Mucosa of rectum (tissue), 2 donors: ENCODE data around the gene SLAMF1.

ENCODE experiments used
- H3K27ac ChIP-seq, 2 donors: one replicate each; pipeline ENCODE4 v1.7.0; 2013; ENCODE audit warnings: inconsistent platforms in 2 of 2, low read depth in 2 of 2, low read length in 2 of 2
- H3K27me3 ChIP-seq, 2 donors: one replicate each; pipeline ENCODE4 v1.7.0; 2013; ENCODE audit warnings: low read length in 2 of 2; ENCODE audit not compliant: control insufficient read depth in 2 of 2, insufficient read depth in 2 of 2
- H3K36me3 ChIP-seq, 2 donors: one replicate each; pipeline ENCODE4 v1.7.0; 2013; ENCODE audit warnings: low read length in 2 of 2; ENCODE audit not compliant: control insufficient read depth in 2 of 2, insufficient read depth in 2 of 2
- H3K4me1 ChIP-seq, 2 donors: one replicate each; pipeline ENCODE4 v1.7.0; 2013; ENCODE audit warnings: low read length in 2 of 2, mild to moderate bottlenecking in 1 of 2; ENCODE audit not compliant: control insufficient read depth in 2 of 2, insufficient read depth in 2 of 2
- H3K4me3 ChIP-seq, 2 donors: one replicate each; pipeline ENCODE4 v1.7.0; 2013; ENCODE audit warnings: low read length in 2 of 2
- H3K9ac ChIP-seq, 2 donors: one replicate each; pipeline ENCODE4 v1.7.0; 2013; ENCODE audit warnings: low read length in 2 of 2, low read depth in 1 of 2, mild to moderate bottlenecking in 1 of 2
- H3K9me3 ChIP-seq, 2 donors: one replicate each; pipeline ENCODE4 v1.7.0; 2013; ENCODE audit warnings: low read length in 2 of 2; ENCODE audit not compliant: control insufficient read depth in 2 of 2
- donor health status: healthy.
- donor health status: Normal muscosa, but diverticular disease.

SLAMF1 gene

GRCh38 chr1:160580221-160580812 is 66.5 kb downstream of the SLAMF1 start:
- H3K9ac ChIP-seq = no peak overlapping the region
- no peaks in the 10 kb centered on the region for H3K36me3 ChIP-seq
- no peaks in the 10 kb centered on the region for H3K27me3 ChIP-seq
- H3K4me3 ChIP-seq = no peak overlapping the region
- peaks cover 0 to 8% of the 10 kb centered on the region in 2 donors for H3K4me1 ChIP-seq
- H3K9me3 ChIP-seq = no peaks in the 10 kb centered on the region
- H3K27ac ChIP-seq = no peak overlapping the region

DNA sequence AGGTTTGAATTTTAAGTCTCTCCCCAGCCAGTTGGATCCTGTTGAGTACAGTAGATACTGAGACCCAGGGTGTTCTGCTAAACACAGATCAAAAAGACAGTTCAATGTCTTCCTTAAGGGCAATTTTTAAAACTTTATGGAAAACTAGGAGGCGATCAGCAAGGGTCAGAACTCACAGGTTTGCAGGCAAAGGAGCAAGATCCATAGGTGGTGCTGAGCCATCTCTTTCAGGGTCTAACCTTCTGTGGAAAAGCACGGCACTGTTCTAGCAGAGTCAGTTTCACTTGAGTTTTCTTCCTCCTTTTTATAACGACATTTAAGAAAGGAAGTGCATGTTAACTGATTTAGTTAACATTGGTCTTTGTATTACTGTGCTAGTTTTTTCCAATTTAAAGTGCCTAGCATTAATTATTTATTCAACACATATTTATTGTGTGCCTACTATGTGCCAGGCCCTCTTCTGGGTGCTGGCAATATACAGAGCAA is 67.6 kb downstream of the SLAMF1 start, which contains the start of gene CD84:
Gene CD84, minus strand, starts transcription at position 281 of the 486 bp plus-strand sequence. Its CDS starts 59 bp downstream, at position 222.
- Histone ChIP-seq H3K36me3 (no peaks in the 10 kb centered on the region), H3K9me3 (no peaks in the 10 kb centered on the region), H3K27me3 (no peaks in the 10 kb centered on the region), H3K27ac (peak within 1 kb of the TSS; percentile 69), H3K4me3 (peak within 1 kb of the TSS; percentile 50 to 61), H3K9ac (peak within 1 kb of the TSS; percentile 48 to 63), H3K4me1 (peaks cover 0 to 8% of the 10 kb centered on the region in 2 donors)

DNA sequence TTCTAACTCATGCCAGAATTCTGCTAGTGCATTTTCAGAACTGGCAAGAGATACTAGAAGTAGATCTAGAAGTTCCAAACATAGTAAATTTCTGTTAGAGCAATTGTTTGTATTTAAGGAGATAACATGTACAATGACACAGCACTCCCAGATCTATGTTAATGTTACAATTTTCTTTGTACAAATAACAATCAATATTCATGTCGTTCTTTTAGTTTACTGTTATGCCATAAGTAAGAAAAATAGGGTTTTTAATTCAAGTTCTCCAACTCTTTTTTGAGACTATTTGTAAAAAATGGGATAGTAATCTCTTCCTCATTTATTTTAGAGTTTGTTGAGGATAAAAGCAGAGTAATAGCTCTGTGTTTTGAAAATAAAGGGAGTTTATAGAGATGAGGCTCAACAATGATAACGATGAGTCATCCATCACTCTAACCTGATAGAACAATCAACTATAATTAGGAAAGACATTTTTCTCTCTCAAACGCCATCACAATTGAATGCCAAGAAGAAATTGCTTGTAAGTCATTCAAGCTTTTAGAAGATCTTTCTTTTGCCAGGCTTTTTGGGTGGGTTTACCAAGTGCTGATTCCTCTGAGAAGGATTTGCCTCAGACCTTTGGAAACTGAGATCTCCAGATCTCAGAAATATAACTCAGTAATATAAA is 68.2 kb downstream of the SLAMF1 start:
- peak overlapping the region; percentile 69 for H3K27ac ChIP-seq
- peaks cover 0 to 8% of the 10 kb centered on the region in 2 donors for H3K4me1 ChIP-seq
- no peaks in the 10 kb centered on the region for H3K36me3 ChIP-seq
- H3K9me3 ChIP-seq = no peaks in the 10 kb centered on the region
- peak overlapping the region; percentile 48 to 63 for H3K9ac ChIP-seq
- peak overlapping the region; percentile 50 to 61 for H3K4me3 ChIP-seq
- no peaks in the 10 kb centered on the region for H3K27me3 ChIP-seq

DNA sequence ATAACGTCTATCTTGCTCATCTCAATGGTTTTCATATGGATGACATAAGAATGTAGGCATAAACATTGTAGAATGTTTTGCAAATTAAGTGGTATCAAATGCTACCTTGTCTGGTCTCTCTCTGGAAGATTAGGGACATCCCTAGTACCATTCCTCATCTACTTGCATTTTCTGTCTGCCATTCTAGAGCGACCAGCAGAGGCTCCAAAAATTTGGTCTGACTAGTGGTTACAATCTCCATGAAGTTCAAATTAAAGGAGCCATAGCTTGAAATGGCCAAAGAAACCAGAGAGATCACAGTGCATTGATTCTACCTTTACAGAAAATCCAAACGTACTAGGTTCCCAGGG is 68.7 kb downstream of the SLAMF1 start:
- Histone ChIP-seq H3K9me3 (no peaks in the 10 kb centered on the region), H3K4me3 (peak overlapping the region; percentile 50 to 61), H3K4me1 (peaks cover 0 to 8% of the 10 kb centered on the region in 2 donors), H3K27ac (peak overlapping the region; percentile 43 to 69), H3K36me3 (no peaks in the 10 kb centered on the region), H3K27me3 (no peaks in the 10 kb centered on the region), H3K9ac (peak overlapping the region in 1 of 2 donors; percentile 15)

- no peak overlapping the region for H3K9ac ChIP-seq
- peak overlapping the region in 1 of 2 donors; percentile 61 for H3K4me3 ChIP-seq
- no peaks in the 10 kb centered on the region for H3K27me3 ChIP-seq
- H3K4me1 ChIP-seq = peaks cover 0 to 8% of the 10 kb centered on the region in 2 donors
- no peaks in the 10 kb centered on the region for H3K36me3 ChIP-seq
- peak overlapping the region in 1 of 2 donors; percentile 45 for H3K27ac ChIP-seq
- no peaks in the 10 kb centered on the region for H3K9me3 ChIP-seq
Measured at GRCh38 chr1:160577671-160578070, 69.2 kb downstream of the SLAMF1 start.

DNA sequence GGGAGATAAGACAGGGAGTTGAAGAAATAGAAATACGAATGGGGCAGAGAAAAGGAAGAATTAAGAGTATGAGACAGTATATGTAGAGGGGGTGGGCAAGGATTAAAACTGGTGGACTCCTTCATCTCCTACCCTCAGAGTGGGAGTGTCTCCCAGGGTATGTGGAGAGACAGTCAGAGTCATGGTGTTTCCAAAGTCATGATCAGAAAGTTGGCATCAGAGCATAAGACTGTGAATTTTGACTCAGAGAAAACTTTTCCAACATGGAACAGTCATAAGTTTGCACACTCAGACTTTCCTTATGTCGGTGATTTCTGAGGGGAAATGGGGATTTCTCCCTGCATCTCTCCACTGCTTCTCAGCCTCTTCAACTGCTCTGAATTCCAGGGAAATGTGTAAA is 70.0 kb downstream of the SLAMF1 start:
- peak overlapping the region in 1 of 2 donors; percentile 23 for H3K4me3 ChIP-seq

DNA sequence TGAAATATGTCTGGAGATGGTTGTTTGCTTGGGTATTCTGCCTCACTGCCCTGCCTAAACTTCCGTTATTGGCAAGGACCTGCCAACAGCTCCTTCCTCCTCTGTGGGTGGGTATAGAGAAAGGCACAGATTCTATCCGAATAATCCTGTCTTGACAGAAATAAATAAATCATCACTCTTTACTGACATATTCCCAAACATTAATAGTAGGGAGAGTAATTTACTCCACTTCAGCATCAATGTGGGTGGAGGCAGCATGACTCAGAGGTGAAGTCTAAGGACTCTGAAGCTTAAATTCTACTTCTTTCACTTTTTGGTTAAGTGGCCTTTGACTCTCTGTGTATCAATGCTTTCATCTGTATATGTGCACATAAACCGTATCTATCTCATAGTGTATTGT is 70.5 kb downstream of the SLAMF1 start:
- H3K4me3 ChIP-seq = peak overlapping the region in 1 of 2 donors; percentile 23
- H3K27ac ChIP-seq = peak overlapping the region; percentile 7 to 45
- no peak overlapping the region for H3K9ac ChIP-seq
- H3K9me3 ChIP-seq = no peaks in the 10 kb centered on the region
- no peaks in the 10 kb centered on the region for H3K36me3 ChIP-seq
- peaks cover 0 to 2% of the 10 kb centered on the region in 2 donors for H3K4me1 ChIP-seq
- H3K27me3 ChIP-seq = no peaks in the 10 kb centered on the region

More for the DNA sequence above, 70.0 kb downstream of the SLAMF1 start:
- peak overlapping the region in 1 of 2 donors; percentile 45 for H3K27ac ChIP-seq
- H3K9me3 ChIP-seq = no peaks in the 10 kb centered on the region
- peaks cover 0 to 7% of the 10 kb centered on the region in 2 donors for H3K4me1 ChIP-seq
- peak overlapping the region in 1 of 2 donors; percentile 24 for H3K9ac ChIP-seq
- no peaks in the 10 kb centered on the region for H3K36me3 ChIP-seq
- H3K27me3 ChIP-seq = no peaks in the 10 kb centered on the region

- no peak overlapping the region for H3K9ac ChIP-seq
- H3K27ac ChIP-seq = peak overlapping the region; percentile 21 to 59
- no peaks in the 10 kb centered on the region for H3K9me3 ChIP-seq
- H3K4me1 ChIP-seq = no peaks in the 10 kb centered on the region
- peak overlapping the region in 1 of 2 donors; percentile 9 for H3K4me3 ChIP-seq
- no peaks in the 10 kb centered on the region for H3K36me3 ChIP-seq
- no peaks in the 10 kb centered on the region for H3K27me3 ChIP-seq
Measured at GRCh38 chr1:160575112-160575664, 71.7 kb downstream of the SLAMF1 start.

- Histone ChIP-seq H3K9ac (no peak overlapping the region), H3K27ac (no peak overlapping the region), H3K9me3 (no peaks in the 10 kb centered on the region), H3K36me3 (no peaks in the 10 kb centered on the region), H3K4me1 (no peaks in the 10 kb centered on the region), H3K27me3 (no peaks in the 10 kb centered on the region), H3K4me3 (no peak overlapping the region)
Measured at GRCh38 chr1:160570840-160571239, 76.0 kb downstream of the SLAMF1 start.

DNA sequence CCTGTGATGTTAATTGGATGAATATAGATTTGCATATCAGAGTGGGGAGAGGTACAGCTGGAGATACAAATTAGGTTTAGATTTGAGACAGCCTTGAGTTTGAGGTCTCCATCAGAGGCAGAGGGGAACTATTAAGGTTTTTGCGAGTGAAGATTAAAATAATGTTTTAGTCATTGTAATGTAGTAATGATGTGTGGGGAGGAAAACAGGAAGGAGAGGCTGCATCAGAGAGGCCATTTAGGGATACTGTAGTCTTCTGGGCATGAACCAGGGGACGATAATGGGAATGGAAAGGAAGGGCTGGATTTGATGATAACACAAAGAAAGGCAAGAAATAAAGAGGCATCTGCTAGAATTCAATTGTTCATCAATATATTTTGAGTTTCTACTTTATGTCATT is 77.0 kb downstream of the SLAMF1 start:
- Histone ChIP-seq H3K27me3 (no peaks in the 10 kb centered on the region), H3K9me3 (no peaks in the 10 kb centered on the region), H3K36me3 (no peaks in the 10 kb centered on the region), H3K27ac (peak overlapping the region in 1 of 2 donors; percentile 39), H3K4me1 (no peaks in the 10 kb centered on the region), H3K4me3 (no peak overlapping the region), H3K9ac (no peak overlapping the region)
